IPS DF 6.9 (cell line): Measurements from ENCODE around the gene PMAIP1.

Source experiments
- DNase-seq: peaks from one replicate; pipeline ENCODE4 v3.0.0-alpha.2; 2013; ENCODE audit warnings: low read depth, low spot score
- H3K27ac ChIP-seq: one replicate; pipeline ENCODE4 v1.5.1; 2013; ENCODE audit warnings: low read length, control low read depth
- H3K27me3 ChIP-seq: 2 replicates; pipeline ENCODE4 v1.6.1; 2013; ENCODE audit warnings: mild to moderate bottlenecking, low read length; ENCODE audit not compliant: control insufficient read depth, insufficient read depth
- H3K36me3 ChIP-seq: 2 replicates; pipeline ENCODE4 v1.6.1; 2013; ENCODE audit warnings: low read length; ENCODE audit not compliant: control insufficient read depth, insufficient read depth
- H3K4me1 ChIP-seq: 2 replicates; pipeline ENCODE4 v1.6.1; 2013; ENCODE audit warnings: low read length; ENCODE audit not compliant: control insufficient read depth, insufficient read depth
- H3K4me3 ChIP-seq: 2 replicates; pipeline ENCODE4 v1.5.1; 2013; ENCODE audit warnings: mild to moderate bottlenecking, low read length
- H3K9me3 ChIP-seq: 2 replicates; pipeline ENCODE4 v1.6.1; 2013; ENCODE audit warnings: low read length, inconsistent platforms; ENCODE audit not compliant: control insufficient read depth, insufficient read depth
- WGBS: extraction: QIAGEN DNeasy Blood & Tissue Kit; methylation state at CpG from one replicate; pipeline ENCODE4 v1.1.7; 2013; ENCODE audit warnings: mixed read lengths, missing lambda C conversion rate; ENCODE audit not compliant: insufficient read length, insufficient coverage; 5-methylcytosine and 5-hydroxymethylcytosine counted together

The PMAIP1 gene

DNA sequence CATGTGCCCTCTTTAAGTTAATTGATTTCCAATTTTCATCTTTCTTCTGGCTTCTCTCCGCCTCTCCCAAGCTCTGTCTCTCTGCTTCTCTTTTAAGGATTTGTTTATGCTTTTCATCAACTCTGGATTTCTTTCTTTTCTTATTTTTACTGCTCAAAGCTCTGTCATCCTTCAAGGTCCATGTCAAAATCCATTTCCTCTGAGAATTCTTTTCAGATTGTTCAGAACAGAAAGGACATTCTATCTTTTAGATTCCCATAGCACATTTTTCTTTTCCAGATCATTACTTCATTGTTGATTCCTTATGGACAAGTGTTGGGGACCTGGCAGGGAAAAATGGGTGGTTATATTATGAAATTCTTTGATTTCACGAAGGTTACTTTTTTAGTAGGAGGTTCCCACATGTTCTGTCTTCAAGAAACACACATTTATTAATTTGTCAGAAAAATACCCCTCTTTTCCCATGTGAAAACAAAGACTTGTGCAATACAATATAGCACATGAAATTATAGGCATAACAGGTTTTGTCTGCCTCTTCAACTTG, 12.3 kb downstream of the PMAIP1 start:
- no peak overlapping the region for H3K27ac ChIP-seq
- H3K36me3 ChIP-seq = no peaks in the 10 kb centered on the region
- no peaks in the 10 kb centered on the region for H3K4me1 ChIP-seq
- no peaks in the 10 kb centered on the region; the same call in 1 of the 2 replicates for H3K9me3 ChIP-seq
- H3K27me3 ChIP-seq = no peaks in the 10 kb centered on the region
- DNase-seq = no peak
- no CpG with 5 or more reads among the region's 2 CpGs for WGBS
- H3K4me3 ChIP-seq = no peak overlapping the region

GRCh38 chr18:59915606-59916005, 15.8 kb downstream of the PMAIP1 start:
- Histone ChIP-seq H3K9me3 (no peaks in the 10 kb centered on the region; the same call in 1 of the 2 replicates), H3K27ac (no peak overlapping the region), H3K4me1 (no peaks in the 10 kb centered on the region), H3K36me3 (no peaks in the 10 kb centered on the region), H3K4me3 (no peak overlapping the region), H3K27me3 (no peaks in the 10 kb centered on the region)
- WGBS = no CpG with 5 or more reads among the region's 6 CpGs
- DNase-seq = no peak

- no CpG with 5 or more reads among the region's 3 CpGs for WGBS
- Histone ChIP-seq H3K36me3 (no peaks in the 10 kb centered on the region), H3K4me3 (no peak overlapping the region), H3K4me1 (no peaks in the 10 kb centered on the region), H3K27me3 (no peaks in the 10 kb centered on the region), H3K27ac (no peak overlapping the region), H3K9me3 (no peaks in the 10 kb centered on the region; the same call in 1 of the 2 replicates)
- no peak for DNase-seq
Measured at GRCh38 chr18:59916746-59917145, 16.9 kb downstream of the PMAIP1 start.

GRCh38 chr18:59917422-59917821, 17.6 kb downstream of the PMAIP1 start:
- H3K4me3 ChIP-seq = no peak overlapping the region
- DNase-seq = no peak
- no CpG with 5 or more reads among the region's 5 CpGs for WGBS

DNA sequence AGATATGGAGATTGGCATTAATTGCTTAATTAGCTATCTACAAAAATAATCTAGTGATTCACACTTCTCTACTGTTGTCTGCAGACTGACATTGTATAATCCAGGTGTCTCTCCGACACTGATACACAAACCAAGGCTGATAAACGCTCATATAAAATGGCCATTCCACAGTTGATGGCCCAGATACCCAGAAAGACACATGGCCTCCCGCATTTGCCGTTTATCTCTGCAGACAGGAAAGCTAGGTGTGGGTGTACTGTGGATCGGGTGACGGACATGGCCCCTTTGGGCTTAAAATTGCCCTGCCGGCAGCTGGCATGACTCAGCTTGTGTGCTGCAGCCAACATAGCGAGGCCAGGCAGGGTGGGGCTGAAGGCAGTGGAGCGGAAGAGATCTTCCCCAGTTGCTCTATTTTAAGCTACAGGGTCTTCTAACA, 18.5 kb downstream of the PMAIP1 start:
- no peaks in the 10 kb centered on the region for H3K36me3 ChIP-seq
- H3K4me1 ChIP-seq = no peaks in the 10 kb centered on the region
- H3K27me3 ChIP-seq = no peaks in the 10 kb centered on the region
- no peak overlapping the region for H3K4me3 ChIP-seq
- no peak overlapping the region for H3K27ac ChIP-seq
- DNase-seq = no peak
- no peaks in the 10 kb centered on the region for H3K9me3 ChIP-seq
- no CpG with 5 or more reads among the region's 9 CpGs for WGBS

More at GRCh38 chr18:59917422-59917821, 17.6 kb downstream of the PMAIP1 start:
- H3K27me3 ChIP-seq = no peaks in the 10 kb centered on the region
- no peaks in the 10 kb centered on the region for H3K4me1 ChIP-seq
- no peaks in the 10 kb centered on the region for H3K36me3 ChIP-seq
- no peak overlapping the region for H3K27ac ChIP-seq
- no peaks in the 10 kb centered on the region for H3K9me3 ChIP-seq

- Histone ChIP-seq H3K9me3 (no peaks in the 10 kb centered on the region), H3K4me3 (no peak overlapping the region), H3K36me3 (no peaks in the 10 kb centered on the region), H3K27me3 (no peaks in the 10 kb centered on the region), H3K27ac (no peak overlapping the region), H3K4me1 (no peaks in the 10 kb centered on the region)
- DNase-seq = no peak
- WGBS = no CpG with 5 or more reads among the region's 6 CpGs
Measured at GRCh38 chr18:59918997-59919396, 19.2 kb downstream of the PMAIP1 start.

- H3K36me3 ChIP-seq = no peaks in the 10 kb centered on the region
- H3K9me3 ChIP-seq = no peaks in the 10 kb centered on the region
- no peak overlapping the region for H3K27ac ChIP-seq
- no peak overlapping the region for H3K4me3 ChIP-seq
- no CpG with 5 or more reads among the region's 2 CpGs for WGBS
- H3K4me1 ChIP-seq = no peaks in the 10 kb centered on the region
- H3K27me3 ChIP-seq = no peaks in the 10 kb centered on the region
- no peak for DNase-seq
Measured at GRCh38 chr18:59921384-59921891, 21.6 kb downstream of the PMAIP1 start.

GRCh38 chr18:59923539-59924196, 23.9 kb downstream of the PMAIP1 start:
- H3K4me3 ChIP-seq = no peak overlapping the region
- WGBS = no CpG with 5 or more reads among the region's 6 CpGs

GRCh38 chr18:59926131-59926530, 26.3 kb downstream of the PMAIP1 start:
- WGBS = no CpG with 5 or more reads among the region's 5 CpGs
- Histone ChIP-seq H3K4me1 (no peaks in the 10 kb centered on the region), H3K4me3 (no peak overlapping the region), H3K27ac (no peak overlapping the region), H3K9me3 (no peaks in the 10 kb centered on the region), H3K27me3 (no peaks in the 10 kb centered on the region), H3K36me3 (no peaks in the 10 kb centered on the region)
- no peak for DNase-seq

More at GRCh38 chr18:59923539-59924196, 23.9 kb downstream of the PMAIP1 start:
- Histone ChIP-seq H3K36me3 (no peaks in the 10 kb centered on the region), H3K27ac (no peak overlapping the region), H3K4me1 (no peaks in the 10 kb centered on the region), H3K9me3 (no peaks in the 10 kb centered on the region), H3K27me3 (no peaks in the 10 kb centered on the region)
- DNase-seq = no peak

DNA sequence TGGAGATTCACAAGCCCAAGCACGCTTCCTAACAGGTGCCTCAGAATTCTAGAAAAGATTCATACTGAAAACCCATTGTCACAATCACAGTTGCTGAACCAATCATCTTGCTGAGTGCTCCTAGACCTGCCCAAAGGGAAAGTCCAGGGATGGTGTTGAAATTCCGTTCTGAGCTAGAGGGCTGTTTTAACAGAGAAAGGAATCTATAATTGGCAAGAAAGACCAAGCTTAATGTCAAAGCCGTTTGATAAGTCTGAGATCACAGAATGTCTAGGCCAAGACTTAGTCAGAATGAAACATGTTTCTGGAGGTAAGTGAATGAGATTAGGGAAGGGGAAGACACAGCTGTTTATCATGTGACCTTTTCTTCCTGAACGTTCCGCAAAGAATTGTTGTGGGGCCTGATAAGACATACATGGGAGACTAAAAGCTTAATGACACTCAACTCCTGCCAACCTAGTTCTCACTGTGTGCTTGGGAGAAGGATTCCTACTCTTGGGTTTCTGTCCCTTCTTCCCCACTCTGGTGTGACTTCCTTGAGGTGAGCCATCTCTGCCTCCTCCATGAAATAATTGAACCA, 27.5 kb downstream of the PMAIP1 start:
- WGBS = no CpG with 5 or more reads among the region's 5 CpGs
- H3K27ac ChIP-seq = no peak overlapping the region
- no peaks in the 10 kb centered on the region for H3K4me1 ChIP-seq
- H3K36me3 ChIP-seq = no peaks in the 10 kb centered on the region
- no peaks in the 10 kb centered on the region for H3K9me3 ChIP-seq
- no peak overlapping the region for H3K4me3 ChIP-seq
- H3K27me3 ChIP-seq = no peaks in the 10 kb centered on the region
- no peak for DNase-seq
